T-cell (primary cell): ENCODE results near the gene DVL2. TPM values are rescaled to one million over a fixed set of nuclear protein-coding genes. Genes with fewer than 3 reads are reported as not detected.
A peak's percentile ranks its signal among the peaks of the same experiment; 100 is the strongest.

Experiments used
- ATAC-seq, 4 experiments: fragments of 200-7000 bp in 3 of 4; fragments of 150-1000 bp in 1 of 4; cut with Tn5 transposase; replicated peaks in 1 of 4; 1 replicate in 3 of 4; 2 replicates in 1 of 4; pipeline ENCODE4 v1.10.0; 2021; ENCODE audit warnings: moderate library complexity in 3 of 4, mild to moderate bottlenecking in 2 of 4, moderate number of reproducible peaks in 1 of 4
- CTCF ChIA-PET, 2 donors: fragments of 300-600 bp; sonication (Branson Sonifier 250); formaldehyde crosslinking; loops; one replicate each; lab custom pipeline; 2022; ENCODE audit warnings: antibody characterized with exemption in 2 of 2; lab: Charles Lee
- POLR2A ChIA-PET, 2 donors: fragments of 300-600 bp; sonication (Branson Sonifier 250); formaldehyde crosslinking; loops; one replicate each; lab custom pipeline; 2022; ENCODE audit warnings: antibody characterized with exemption in 2 of 2; lab: Charles Lee
- DNase-seq, 35 experiments: peaks; one replicate each; pipeline versions ENCODE4 v3.0.0 to v3.0.0-alpha.2; 2013 to 2023
- H3K27ac ChIP-seq: one replicate; pipeline ENCODE4 v1.5.1; 2013; ENCODE audit warnings: low read length
- H3K27me3 ChIP-seq, 2 experiments: replicated peaks in 1 of 2; 1 replicate in 1 of 2; 2 replicates in 1 of 2; pipeline versions ENCODE4 v1.6.1 to v1.7.0; 2013; ENCODE audit warnings: low read length in 1 of 2, mixed read lengths in 1 of 2; ENCODE audit not compliant: control insufficient read depth in 2 of 2, insufficient read depth in 2 of 2; ENCODE audit errors: extremely low read depth in 1 of 2
- H3K36me3 ChIP-seq, 2 donors: 1 replicate in 1 of 2; 2 replicates in 1 of 2; pipeline versions ENCODE4 v1.6.1 to v1.7.0; 2013; ENCODE audit warnings: low read length in 1 of 2; ENCODE audit not compliant: control insufficient read depth in 2 of 2, insufficient read depth in 1 of 2; ENCODE audit errors: extremely low read depth in 1 of 2
- H3K4me1 ChIP-seq, 2 experiments: 1 replicate in 1 of 2; 2 replicates in 1 of 2; pipeline versions ENCODE4 v1.6.1 to v1.7.0; 2013; ENCODE audit warnings: low read length in 2 of 2, mixed read lengths in 1 of 2; ENCODE audit not compliant: insufficient read depth in 2 of 2, control insufficient read depth in 1 of 2; ENCODE audit errors: extremely low read depth in 1 of 2
- H3K4me3 ChIP-seq, 2 donors: 1 replicate in 1 of 2; 2 replicates in 1 of 2; pipeline versions ENCODE4 v1.5.1 to v1.7.0; 2013; ENCODE audit warnings: mild to moderate bottlenecking in 2 of 2, low read length in 1 of 2, moderate library complexity in 1 of 2; ENCODE audit not compliant: control insufficient read depth in 1 of 2; ENCODE audit errors: extremely low read depth in 1 of 2
- H3K9me3 ChIP-seq: 2 replicates; pipeline ENCODE4 v1.7.0; 2013
- H3K27ac Mint-ChIP-seq, 2 donors: one replicate each; pipeline ENCODE4 v1.8.0; 2020 to 2021; ENCODE audit warnings: mild to moderate bottlenecking in 2 of 2, mixed read lengths in 2 of 2
- H3K27me3 Mint-ChIP-seq, 2 donors: one replicate each; pipeline ENCODE4 v1.8.0; 2021 to 2022; ENCODE audit warnings: mixed read lengths in 2 of 2
- H3K36me3 Mint-ChIP-seq: one replicate; pipeline ENCODE4 v1.8.0; 2021; ENCODE audit warnings: mixed read lengths
- H3K4me1 Mint-ChIP-seq, 3 donors: one replicate each; pipeline ENCODE4 v1.8.0; 2020 to 2022; ENCODE audit warnings: mixed read lengths in 3 of 3, mild to moderate bottlenecking in 1 of 3
- H3K4me3 Mint-ChIP-seq, 3 donors: one replicate each; pipeline ENCODE4 v1.8.0; 2020 to 2022; ENCODE audit warnings: mild to moderate bottlenecking in 3 of 3, mixed read lengths in 3 of 3, moderate library complexity in 3 of 3
- H3K9me3 Mint-ChIP-seq, 3 donors: one replicate each; pipeline ENCODE4 v1.8.0; 2020 to 2022; ENCODE audit warnings: mixed read lengths in 3 of 3
- WGBS: methylation state at CpG from one replicate; pipeline ENCODE4 v1.1.5; 2013; ENCODE audit warnings: missing lambda C conversion rate; ENCODE audit not compliant: insufficient coverage; 5-methylcytosine and 5-hydroxymethylcytosine counted together
- total RNA-seq, 35 experiments: library from RNA in 6 of 35; stranded (reverse) in 6 of 35; fragments of 120-200 nt in 1 of 35; gene quantifications; one replicate each; pipeline versions ENCODE4 v1.2.1 to v1.2.4 and lab custom pipeline; 2013 to 2026

DVL2 gene
- total RNA-seq, 5 donors from 2014 or later (not counting 1 experiment from before 2014, with no cell fraction given): 48.2 to 76.3 (median 70.4) TPM

DNA sequence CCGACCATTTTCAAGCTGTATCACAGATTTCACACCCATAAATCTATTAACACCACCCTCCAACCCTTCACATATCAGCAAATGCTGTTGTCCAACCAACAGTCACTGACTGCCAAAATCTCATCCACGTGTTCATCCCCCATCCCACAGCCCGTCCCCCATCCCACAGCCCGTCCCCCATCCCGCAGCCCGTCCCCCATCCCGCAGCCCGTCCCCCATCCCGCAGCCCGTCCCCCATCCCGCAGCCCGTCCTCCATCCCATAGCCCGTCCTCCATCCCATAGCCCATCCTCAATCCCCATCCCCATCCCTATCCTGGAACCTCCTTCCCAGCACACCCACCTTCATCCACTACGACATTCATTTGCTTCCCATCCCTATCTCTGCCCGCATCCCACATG, 28.8 kb downstream of the DVL2 start:
- Histone ChIP-seq H3K9me3 (no peaks in the 10 kb centered on the region), H3K27me3 (peaks cover 0 to 2% of the 10 kb centered on the region in 2 experiments), H3K27ac (peak overlapping the region; percentile 97), H3K4me1 (peaks cover 8 to 30% of the 10 kb centered on the region in 2 experiments), H3K36me3 (no peaks in the 10 kb centered on the region), H3K4me3 (peak overlapping the region; percentile 66 to 67)
- no peak for ATAC-seq
- peak overlapping the region; percentile 74 to 85 (median 80) for H3K4me3 Mint-ChIP-seq
- peaks cover 3% of the 10 kb centered on the region for H3K36me3 Mint-ChIP-seq
- no peaks in the 10 kb centered on the region for H3K9me3 Mint-ChIP-seq
- DNase-seq: no peak
- ChIA-PET CTCF (no interaction called here), POLR2A (no interaction called here)
- 83% methylated on average over 8 of the region's 15 CpGs for WGBS
- H3K27ac Mint-ChIP-seq: peak overlapping the region; percentile 86 to 93
- H3K4me1 Mint-ChIP-seq: peaks cover 27 to 39% (median 35%) of the 10 kb centered on the region in 3 donors
- H3K27me3 Mint-ChIP-seq: no peaks in the 10 kb centered on the region

GRCh38 chr17:7204828-7205461, 29.4 kb downstream of the DVL2 start:
- no peaks in the 10 kb centered on the region for H3K9me3 Mint-ChIP-seq

DNA sequence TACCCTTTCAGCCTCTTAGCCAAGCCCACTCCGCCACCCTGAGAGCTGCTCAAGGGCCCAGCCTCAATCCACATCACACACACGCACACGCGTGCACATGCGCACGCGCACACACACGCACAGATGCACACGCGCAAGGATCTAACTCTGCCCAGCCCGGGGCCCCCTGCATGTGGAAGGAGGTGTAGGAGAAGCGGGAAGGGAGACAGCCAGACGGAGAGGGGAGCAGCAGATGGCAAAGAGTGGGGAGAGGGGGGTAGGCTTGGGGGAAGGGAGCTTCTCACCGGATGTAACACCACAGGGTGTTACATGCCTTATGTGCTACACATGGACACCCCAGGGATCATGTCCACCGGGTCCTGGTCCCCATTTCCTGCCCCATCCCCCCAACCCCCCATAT, 30.0 kb downstream of the DVL2 start:
- H3K27me3 ChIP-seq: peaks cover 0 to 2% of the 10 kb centered on the region in 2 experiments
- peak overlapping the region; percentile 97 for H3K27ac ChIP-seq
- peak overlapping the region; percentile 66 to 67 for H3K4me3 ChIP-seq
- ATAC-seq: peak in 2 of 4 experiments; percentile 6 to 8
- Mint-ChIP-seq H3K27me3 (no peaks in the 10 kb centered on the region), H3K9me3 (no peaks in the 10 kb centered on the region), H3K4me1 (peaks cover 24 to 39% (median 35%) of the 10 kb centered on the region in 3 donors), H3K36me3 (peaks cover 3% of the 10 kb centered on the region), H3K4me3 (peak overlapping the region; percentile 74 to 85 (median 80)), H3K27ac (peak overlapping the region; percentile 86 to 93)
- no peaks in the 10 kb centered on the region for H3K9me3 ChIP-seq
- CTCF ChIA-PET: interaction anchor here (0.5 to 0.6 kb wide), 3 partner anchors 12 to 352 kb away, joined by 3 to 9 read pairs (median 3); no protein-coding TSS in a partner anchor
- 79% methylated on average over 2 of the region's 15 CpGs for WGBS
- no peaks in the 10 kb centered on the region for H3K36me3 ChIP-seq
- H3K4me1 ChIP-seq: peaks cover 8 to 30% of the 10 kb centered on the region in 2 experiments
- peak in 4 of 35 experiments; percentile 10 to 35 (median 17) for DNase-seq
- POLR2A ChIA-PET: interaction anchor here in 1 of 2 donors (0.5 to 0.7 kb wide), 2 partner anchors 20 to 111 kb away, joined by 3 to 4 read pairs; no protein-coding TSS in a partner anchor

More at GRCh38 chr17:7204828-7205461, 29.4 kb downstream of the DVL2 start:
- Histone ChIP-seq H3K27ac (peak overlapping the region; percentile 97), H3K4me3 (peak overlapping the region; percentile 66 to 67), H3K9me3 (no peaks in the 10 kb centered on the region), H3K36me3 (no peaks in the 10 kb centered on the region), H3K4me1 (peaks cover 8 to 30% of the 10 kb centered on the region in 2 experiments), H3K27me3 (peaks cover 0 to 2% of the 10 kb centered on the region in 2 experiments)
- peaks cover 24 to 39% (median 35%) of the 10 kb centered on the region in 3 donors for H3K4me1 Mint-ChIP-seq
- peak; percentile 79 to 99 (median 98) for DNase-seq
- H3K4me3 Mint-ChIP-seq: peak overlapping the region; percentile 74 to 85 (median 80)
- ChIA-PET CTCF (interaction anchor here (0.5 to 0.6 kb wide), 2 partner anchors 11 to 353 kb away, joined by 3 to 9 read pairs; no protein-coding TSS in a partner anchor), POLR2A (interaction anchor here in 1 of 2 donors (0.5 kb wide), 1 partner anchor 111 kb away, joined by 4 read pairs; no protein-coding TSS in a partner anchor)
- H3K27ac Mint-ChIP-seq: peak overlapping the region; percentile 86 to 93
- peak; percentile 85 to 90 (median 89) for ATAC-seq
- no peaks in the 10 kb centered on the region for H3K27me3 Mint-ChIP-seq
- under 1% methylated on average over 25 of the region's 34 CpGs for whole genome bisulfite sequencing
- H3K36me3 Mint-ChIP-seq: peaks cover 3% of the 10 kb centered on the region

DNA sequence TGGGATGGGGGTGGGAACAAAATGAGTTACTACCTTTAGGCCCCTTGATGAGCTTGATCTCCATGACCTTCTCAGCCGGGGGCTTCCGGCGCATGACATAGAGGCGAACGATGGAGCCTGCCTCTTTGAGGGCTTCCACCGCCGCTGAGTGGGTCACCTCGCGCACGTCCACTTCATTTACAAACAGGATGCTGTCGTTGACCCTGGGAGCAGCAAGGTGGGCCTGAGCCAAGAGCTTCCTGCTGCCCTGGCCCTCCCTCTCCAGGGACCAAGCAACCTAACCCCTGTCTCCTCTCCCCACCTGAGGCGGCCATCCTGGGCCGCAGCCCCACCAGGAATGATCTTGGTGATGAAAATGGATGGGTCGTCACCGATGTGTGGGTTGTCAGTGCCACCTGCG, 30.9 kb downstream of the DVL2 start:
- POLR2A ChIA-PET: no interaction called here

GRCh38 chr17:7196651-7197401, 37.5 kb downstream of the DVL2 start:
- ChIA-PET CTCF (no interaction called here), POLR2A (no interaction called here)
- no peaks in the 10 kb centered on the region for H3K9me3 ChIP-seq
- no peak overlapping the region for H3K27ac ChIP-seq
- ATAC-seq (no peak), DNase-seq (no peak)
- no peaks in the 10 kb centered on the region for H3K4me1 ChIP-seq
- Mint-ChIP-seq H3K27ac (no peak overlapping the region), H3K4me3 (no peak overlapping the region), H3K4me1 (no peaks in the 10 kb centered on the region), H3K27me3 (no peaks in the 10 kb centered on the region), H3K9me3 (no peaks in the 10 kb centered on the region), H3K36me3 (peaks cover 10% of the 10 kb centered on the region)
- H3K36me3 ChIP-seq: peaks cover 2 to 7% of the 10 kb centered on the region in 2 donors
- no peak overlapping the region for H3K4me3 ChIP-seq
- 95% methylated on average over 15 of the region's 22 CpGs for WGBS
- H3K27me3 ChIP-seq: no peaks in the 10 kb centered on the region

More for the DNA sequence above, 30.9 kb downstream of the DVL2 start:
- Mint-ChIP-seq H3K4me3 (peak overlapping the region; percentile 39 to 80 (median 74)), H3K27ac (peak overlapping the region; percentile 65 to 93), H3K9me3 (no peaks in the 10 kb centered on the region), H3K27me3 (no peaks in the 10 kb centered on the region), H3K36me3 (peaks cover 3% of the 10 kb centered on the region), H3K4me1 (peaks cover 24 to 39% (median 35%) of the 10 kb centered on the region in 3 donors)
- no peak for ATAC-seq
- no peak for DNase-seq
- peaks cover 0 to under 1% of the 10 kb centered on the region in 2 experiments for H3K27me3 ChIP-seq
- H3K27ac ChIP-seq: peak overlapping the region; percentile 97
- WGBS: 94% methylated on average over 14 of the region's 16 CpGs
- H3K9me3 ChIP-seq: no peaks in the 10 kb centered on the region
- no peak overlapping the region for H3K4me3 ChIP-seq
- H3K4me1 ChIP-seq: peaks cover 8 to 30% of the 10 kb centered on the region in 2 experiments
- CTCF ChIA-PET: interaction anchor here in 1 of 2 donors (0.6 kb wide), 1 partner anchor 471 kb away, joined by 3 read pairs; no protein-coding TSS in a partner anchor
- no peaks in the 10 kb centered on the region for H3K36me3 ChIP-seq

- Histone ChIP-seq H3K4me1 (no peaks in the 10 kb centered on the region), H3K9me3 (no peaks in the 10 kb centered on the region), H3K27ac (no peak overlapping the region), H3K4me3 (no peak overlapping the region), H3K36me3 (peaks cover 2 to 7% of the 10 kb centered on the region in 2 donors), H3K27me3 (no peaks in the 10 kb centered on the region)
- ChIA-PET CTCF (no interaction called here), POLR2A (no interaction called here)
- no peaks in the 10 kb centered on the region for H3K27me3 Mint-ChIP-seq
- DNase-seq: no peak
- no peaks in the 10 kb centered on the region for H3K9me3 Mint-ChIP-seq
- ATAC-seq: no peak
- WGBS: 87% methylated on average over 6 of the region's 12 CpGs
- no peak overlapping the region for H3K4me3 Mint-ChIP-seq
- peaks cover 7% of the 10 kb centered on the region for H3K36me3 Mint-ChIP-seq
- no peak overlapping the region for H3K27ac Mint-ChIP-seq
- no peaks in the 10 kb centered on the region for H3K4me1 Mint-ChIP-seq
These were observed 38.3 kb downstream of the DVL2 start for GRCh38 chr17:7195971-7196370.
